Body of pancreas (tissue), 4 donors: ENCODE results near the gene CDKN2D. TPM values are rescaled to one million over a fixed set of nuclear protein-coding genes. Genes with fewer than 3 reads are reported as not detected.
"Not testable (repeated sequence)": the region's sequence is repeated elsewhere in the genome, so short reads cannot be mapped to it uniquely, and the experiment has no call there.

Experiments used
- ATAC-seq: fragments of 150-250 bp; one replicate; pipeline ENCODE4 v1.9.1; 2016
- DNase-seq, 4 donors: peaks; one replicate each; pipeline ENCODE4 v3.0.0-alpha.2; 2019
- H3K27ac ChIP-seq, 4 donors: fragments of 200-600 bp; sonication (generic); 1 replicate in 3 of 4; 2 replicates in 1 of 4; pipeline versions ENCODE4 v1.5.1 to v1.6.1; 2016 to 2019; ENCODE audit warnings: mild to moderate bottlenecking in 1 of 4, mixed read lengths in 1 of 4, moderate library complexity in 1 of 4
- H3K27me3 ChIP-seq, 2 donors: fragments of 200-600 bp; sonication (generic); one replicate each; pipeline ENCODE4 v1.6.0; 2016; ENCODE audit warnings: mild to moderate bottlenecking in 1 of 2
- H3K36me3 ChIP-seq, 2 donors: fragments of 200-600 bp; sonication (generic); replicated peaks in 1 of 2; 2 replicates each; pipeline ENCODE4 v1.5.1; 2016; ENCODE audit warnings: low read depth in 2 of 2; ENCODE audit not compliant: insufficient read depth in 1 of 2
- H3K4me1 ChIP-seq: fragments of 200-600 bp; sonication (generic); one replicate; pipeline ENCODE4 v1.6.0; 2016
- H3K4me3 ChIP-seq, 2 donors: fragments of 200-600 bp; sonication (generic); 1 replicate in 1 of 2; 2 replicates in 1 of 2; pipeline ENCODE4 v1.5.1; 2016 to 2019
- H3K9me3 ChIP-seq, 3 donors: fragments of 200-600 bp; sonication (generic); 1 replicate in 2 of 3; 2 replicates in 1 of 3; pipeline ENCODE4 v1.5.1; 2016
- CTCF ChIP-seq, 7 experiments: fragments of 450-650 bp in 4 of 7; fragments of 200-600 bp in 3 of 7; sonication (generic) in 3 of 7; IDR thresholded peaks; one replicate each; pipeline ENCODE4 v1.5.1; 2016 to 2019; ENCODE audit warnings: antibody characterized with exemption in 7 of 7
- POLR2A ChIP-seq, 3 donors: fragments of 450-650 bp; IDR thresholded peaks; one replicate each; pipeline ENCODE4 v1.6.1; 2016; ENCODE audit warnings: antibody characterized with exemption in 3 of 3, mild to moderate bottlenecking in 2 of 3
- WGBS, 2 donors: methylation state at CpG; one replicate each; pipeline ENCODE4 v1.1.5; 2017; 5-methylcytosine and 5-hydroxymethylcytosine counted together
- intact Hi-C: fragments of 100-400 bp; cut with DNase I; formaldehyde crosslinking; loops from one replicate; pipeline ENCODE4 v1.15.1; 2023
- total RNA-seq, 2 donors: library from RNA; depleted of rRNA; stranded (reverse); fragments of >200 nt; gene quantifications; one replicate each; pipeline ENCODE4 v1.1.0, GENCODE V29; 2016

Gene CDKN2D
- total RNA-seq, 2 donors from 2014 or later: 2.6 to 4.9 TPM

- Histone ChIP-seq H3K27me3 (no peaks in the 10 kb centered on the region), H3K4me3 (no peak overlapping the region), H3K36me3 (peaks cover 0 to 23% of the 10 kb centered on the region in 2 donors), H3K27ac (no peak overlapping the region), H3K4me1 (no peaks in the 10 kb centered on the region), H3K9me3 (no peaks in the 10 kb centered on the region)
- DNase-seq: peak; percentile 40 to 62 (median 56)
- intact Hi-C loops: no loop called here
- ATAC-seq: no peak
- 85 to 90% methylated on average over 5 to 12 of the region's 12 CpGs for WGBS, 2 donors
- TF ChIP-seq CTCF (IDR thresholded peaks at IDR 0.05) (peak in 4 of 7 experiments; percentile 28 to 54 (median 42)), POLR2A (IDR thresholded peaks at IDR 0.05) (no peak)
Observed at GRCh38 chr19:10551698-10552301, 17.0 kb downstream of the CDKN2D start.

GRCh38 chr19:10551006-10551405 is 17.8 kb downstream of the CDKN2D start:
- WGBS, 2 donors: 88 to 93% methylated on average over 6 to 9 of the region's 9 CpGs
- not testable (repeated sequence) for H3K27ac ChIP-seq, DNase-seq

GRCh38 chr19:10550336-10550735 is 18.4 kb downstream of the CDKN2D start:
- TF ChIP-seq CTCF (IDR thresholded peaks at IDR 0.05): no peak
- TF ChIP-seq POLR2A (IDR thresholded peaks at IDR 0.05): no peak
- H3K4me1 ChIP-seq: peaks cover 6% of the 10 kb centered on the region
- intact Hi-C loops: no loop called here
- DNase-seq (no peak), ATAC-seq (no peak)
- no peaks in the 10 kb centered on the region for H3K9me3 ChIP-seq
- WGBS, 2 donors: 78 to 92% methylated on average over 6 of the region's 6 CpGs
- no peak overlapping the region for H3K27ac ChIP-seq
- no peaks in the 10 kb centered on the region for H3K27me3 ChIP-seq
- H3K36me3 ChIP-seq: peaks cover 0 to 23% of the 10 kb centered on the region in 2 donors
- H3K4me3 ChIP-seq: no peak overlapping the region

More at GRCh38 chr19:10551006-10551405, 17.8 kb downstream of the CDKN2D start:
- peaks cover 0 to 25% of the 10 kb centered on the region in 2 donors for H3K36me3 ChIP-seq
- H3K27me3 ChIP-seq, H3K9me3 ChIP-seq, H3K4me1 ChIP-seq, intact Hi-C loops, ATAC-seq, H3K4me3 ChIP-seq: not testable (repeated sequence)

GRCh38 chr19:10549733-10550132 is 19.0 kb downstream of the CDKN2D start:
- ATAC-seq: no peak
- DNase-seq: no peak
- Histone ChIP-seq H3K9me3 (no peaks in the 10 kb centered on the region), H3K4me3 (no peak overlapping the region), H3K27ac (no peak overlapping the region), H3K36me3 (peaks cover 0 to 23% of the 10 kb centered on the region in 2 donors), H3K27me3 (no peaks in the 10 kb centered on the region), H3K4me1 (peaks cover 12% of the 10 kb centered on the region)
- intact Hi-C loops: no loop called here
- TF ChIP-seq POLR2A (IDR thresholded peaks at IDR 0.05) (no peak), CTCF (IDR thresholded peaks at IDR 0.05) (no peak)
- WGBS, 2 donors: 91 to 100% methylated on average over 6 to 7 of the region's 7 CpGs

GRCh38 chr19:10548746-10549276 is 20.0 kb downstream of the CDKN2D start:
- DNase-seq (no peak), ATAC-seq (no peak)
- no peak for TF ChIP-seq CTCF (IDR thresholded peaks at IDR 0.05)
- TF ChIP-seq POLR2A (IDR thresholded peaks at IDR 0.05): no peak
- Histone ChIP-seq H3K27ac (no peak overlapping the region), H3K4me3 (no peak overlapping the region), H3K36me3 (peaks cover 0 to 23% of the 10 kb centered on the region in 2 donors), H3K9me3 (no peaks in the 10 kb centered on the region), H3K27me3 (no peaks in the 10 kb centered on the region), H3K4me1 (peaks cover 19% of the 10 kb centered on the region)
- intact Hi-C loops: no loop called here
- WGBS, 2 donors: 92 to 93% methylated on average over 14 to 17 of the region's 18 CpGs
